Activated CD4-positive, alpha-beta T cell treated with anti-CD3 and anti-CD28 coated beads for 24 hours (primary cell): ENCODE data around the gene LMBRD2.
"Not testable (repeated sequence)": the region's sequence is repeated elsewhere in the genome, so short reads cannot be mapped to it uniquely, and the experiment has no call there.

Experiments
- DNase-seq, 2 donors: peaks; one replicate each; pipeline ENCODE4 v3.0.0-alpha.2; 2020; ENCODE audit warnings: low read depth in 2 of 2

Gene LMBRD2

GRCh38 chr5:36161361-36161760, 9.7 kb upstream of the LMBRD2 start:
- no peak for DNase-seq

- DNase-seq: no peak
Observed at GRCh38 chr5:36160617-36161016, 8.9 kb upstream of the LMBRD2 start.

GRCh38 chr5:36158144-36158543, 6.5 kb upstream of the LMBRD2 start:
- DNase-seq: no peak

- no peak for DNase-seq
Observed at GRCh38 chr5:36156619-36157018, 4.9 kb upstream of the LMBRD2 start.

GRCh38 chr5:36156121-36156601, 4.5 kb upstream of the LMBRD2 start:
- no peak for DNase-seq

GRCh38 chr5:36155291-36155690, 3.6 kb upstream of the LMBRD2 start:
- no peak for DNase-seq

GRCh38 chr5:36153726-36154125, 2.0 kb upstream of the LMBRD2 start:
- no peak for DNase-seq

GRCh38 chr5:36153298-36153677, 1.6 kb upstream of the LMBRD2 start:
- DNase-seq: no peak

- no peak for DNase-seq
Observed at GRCh38 chr5:36152324-36153297, 924 bp upstream of the LMBRD2 start.

GRCh38 chr5:36150676-36151433, 832 bp downstream of the LMBRD2 start:
- peak in 1 of 2 donors; percentile 20 for DNase-seq

GRCh38 chr5:36147681-36148080, 4.0 kb downstream of the LMBRD2 start:
- DNase-seq: no peak

- no peak for DNase-seq
Observed at GRCh38 chr5:36146390-36146789, 5.3 kb downstream of the LMBRD2 start.

GRCh38 chr5:36145311-36145710, 6.4 kb downstream of the LMBRD2 start:
- no peak for DNase-seq

- DNase-seq: no peak
Observed at GRCh38 chr5:36138900-36139683, 12.6 kb downstream of the LMBRD2 start.

GRCh38 chr5:36136581-36136980, 15.1 kb downstream of the LMBRD2 start:
- DNase-seq: no peak

- DNase-seq: no peak
Observed at GRCh38 chr5:36135988-36136387, 15.7 kb downstream of the LMBRD2 start.

GRCh38 chr5:36133009-36133408, 18.7 kb downstream of the LMBRD2 start:
- not testable (repeated sequence) for DNase-seq

GRCh38 chr5:36129666-36130065, 22.0 kb downstream of the LMBRD2 start:
- not testable (repeated sequence) for DNase-seq

GRCh38 chr5:36128795-36129194, 22.9 kb downstream of the LMBRD2 start:
- no peak for DNase-seq

GRCh38 chr5:36125868-36126267, 25.8 kb downstream of the LMBRD2 start:
- DNase-seq: no peak

GRCh38 chr5:36111238-36111637, 40.4 kb downstream of the LMBRD2 start:
- no peak for DNase-seq
